Pancreas (tissue), 10 donors: ENCODE results near the gene EDEM2. TPM values are rescaled to one million over a fixed set of nuclear protein-coding genes. Genes with fewer than 3 reads are reported as not detected.
A peak's percentile ranks its signal among the peaks of the same experiment; 100 is the strongest.

Experiments
- ATAC-seq, 4 donors: fragments of 200-7000 bp; cut with Tn5 transposase; one replicate each; pipeline versions ENCODE4 v1.8.0 to v1.9.1; 2020; ENCODE audit warnings: mild to moderate bottlenecking in 4 of 4, moderate library complexity in 4 of 4
- DNase-seq, 6 donors: peaks; one replicate each; pipeline ENCODE4 v3.0.0-alpha.2; 2020
- FAIRE-seq: peaks from 2 replicates; lab custom pipeline; 2012; peaks lifted over from hg19 to GRCh38; lab: Jason Lieb, UNC
- H3K27ac ChIP-seq, 4 donors: fragments of 200-600 bp; sonication (generic); 1 replicate in 3 of 4; 2 replicates in 1 of 4; pipeline versions ENCODE4 v1.5.0 to v1.8.0; 2020
- H3K27me3 ChIP-seq, 4 donors: fragments of 200-600 bp; one replicate each; pipeline ENCODE4 v1.8.0; 2021
- H3K36me3 ChIP-seq, 3 donors: fragments of 200-600 bp; sonication (generic) in 1 of 3; one replicate each; pipeline versions ENCODE4 v1.5.0 to v1.8.0; 2020 to 2021
- H3K4me1 ChIP-seq, 3 donors: fragments of 200-600 bp; one replicate each; pipeline ENCODE4 v1.8.0; 2021
- H3K4me3 ChIP-seq, 4 donors: fragments of 200-600 bp; sonication (generic) in 2 of 4; one replicate each; pipeline versions ENCODE4 v1.5.0 to v1.8.0; 2020 to 2021
- H3K9me3 ChIP-seq, 4 donors: fragments of 200-600 bp; one replicate each; pipeline ENCODE4 v1.8.0; 2021
- CTCF ChIP-seq, 4 donors: fragments of 200-600 bp; sonication (generic) in 3 of 4; IDR thresholded peaks; one replicate each; pipeline versions ENCODE4 v1.5.0 to v1.8.0; 2021; ENCODE audit warnings: antibody characterized with exemption in 4 of 4
- WGBS, 2 donors: extraction: QIAGEN DNeasy Blood & Tissue Kit; methylation state at CpG; one replicate each; pipeline ENCODE4 v1.1.7; 2013; 5-methylcytosine and 5-hydroxymethylcytosine counted together
- intact Hi-C, 3 donors: fragments of 100-400 bp; cut with DNase I; formaldehyde crosslinking; loops; one replicate each; pipeline versions ENCODE4 v1.11.1 to v1.14.2; 2022
- polyA plus RNA-seq, 2 donors: library from polyadenylated mRNA; stranded (reverse); fragments of 200-250 nt; gene quantifications; one replicate each; pipeline ENCODE4 v1.2.3, GENCODE V29; 2013
- total RNA-seq, 6 donors: library from RNA; stranded (reverse); fragmentation: NEBNext Ultra II Directional in 4 of 6; extraction: Animal tissue kit (Norgen Biotek cat#: 25700) in 4 of 6; gene quantifications; one replicate each; pipeline versions ENCODE4 v1.2.1 to v1.2.4, GENCODE V29; 2021 to 2023
- donor health status: healthy with polysubstance abuse.
- donor health status: DM: no; HTN: no; CAD: no; lungs with moderate emphysema.
- donor health status: DM: no; HTN: no; CAD: no.
- donor health status: control.
- donor health status: control.
- donor health status: Bipolar disorder and iron deficiency.
- donor health status: DM: yes; HTN: yes; CAD: no.
- donor health status: DM: no; HTN: no; CAD: no.
- donor health status: DM: no; HTN: no; CAD: no.
- donor health status: DM: yes; HTN: yes; CAD: no.

The EDEM2 gene
- total and polyA plus RNA-seq, 8 donors: 12.5 to 31.5 (median 17.4) TPM

- ATAC-seq (peak in 2 of 4 donors; percentile 67 to 77), DNase-seq (peak; percentile 34 to 60 (median 53)), FAIRE-seq (no peak)
- 48 to 59% methylated on average over 39 to 49 of the region's 49 CpGs for WGBS, 2 donors
- no peak overlapping the region for H3K27ac ChIP-seq
- H3K27me3 ChIP-seq: no peaks in the 10 kb centered on the region
- no peak overlapping the region for H3K4me3 ChIP-seq
- no peaks in the 10 kb centered on the region for H3K4me1 ChIP-seq
- H3K36me3 ChIP-seq: no peaks in the 10 kb centered on the region
- no peaks in the 10 kb centered on the region for H3K9me3 ChIP-seq
- intact Hi-C loops: no loop called here
- TF ChIP-seq CTCF (IDR thresholded peaks at IDR 0.05): no peak
These were observed 27.5 kb upstream of the EDEM2 start for GRCh38 chr20:35174458-35175216.

GRCh38 chr20:35173576-35174192 lies 26.5 kb upstream of the EDEM2 start:
- ATAC-seq: no peak
- no peak for DNase-seq
- no peak for FAIRE-seq
- WGBS, 2 donors: 90 to 92% methylated on average over 12 of the region's 12 CpGs
- no peaks in the 10 kb centered on the region for H3K4me1 ChIP-seq
- H3K27me3 ChIP-seq: no peaks in the 10 kb centered on the region
- H3K9me3 ChIP-seq: no peaks in the 10 kb centered on the region
- no peak overlapping the region for H3K27ac ChIP-seq
- no peak for TF ChIP-seq CTCF (IDR thresholded peaks at IDR 0.05)
- intact Hi-C loops: no loop called here
- no peaks in the 10 kb centered on the region for H3K36me3 ChIP-seq
- H3K4me3 ChIP-seq: no peak overlapping the region

GRCh38 chr20:35172434-35172806 lies 25.3 kb upstream of the EDEM2 start:
- intact Hi-C loops: no loop called here
- no peak for FAIRE-seq
- Histone ChIP-seq H3K27me3 (no peaks in the 10 kb centered on the region), H3K36me3 (no peaks in the 10 kb centered on the region), H3K27ac (peak overlapping the region in 2 of 4 donors; percentile 55 to 66), H3K9me3 (no peaks in the 10 kb centered on the region), H3K4me3 (peak overlapping the region in 2 of 4 donors; percentile 16 to 45), H3K4me1 (no peaks in the 10 kb centered on the region)
- 87 to 91% methylated on average over 3 of the region's 3 CpGs for whole genome bisulfite sequencing, 2 donors
- no peak for TF ChIP-seq CTCF (IDR thresholded peaks at IDR 0.05)
- DNase-seq: no peak
- no peak for ATAC-seq

- Histone ChIP-seq H3K4me1 (no peaks in the 10 kb centered on the region), H3K4me3 (peak within 1 kb of the TSS in 3 of 4 donors; percentile 16 to 45 (median 20)), H3K9me3 (no peaks in the 10 kb centered on the region), H3K27me3 (no peaks in the 10 kb centered on the region), H3K27ac (peak within 1 kb of the TSS in 2 of 4 donors; percentile 55 to 66), H3K36me3 (no peaks in the 10 kb centered on the region)
- FAIRE-seq (no peak), DNase-seq (peak; percentile 71 to 80 (median 75)), ATAC-seq (peak; percentile 85 to 94 (median 90))
- intact Hi-C loops: no loop called here
- WGBS, 2 donors: 5 to 7% methylated on average over 16 of the region's 16 CpGs
- TF ChIP-seq CTCF (IDR thresholded peaks at IDR 0.05): no peak
These were observed 24.8 kb upstream of the EDEM2 start, which contains the start of gene PROCR for GRCh38 chr20:35171753-35172433. TSS of gene PROCR (plus strand) at chr20:35172072. CDS start at chr20:35172155, 83 bp downstream.
